HG03565 (cell line): ENCODE measurements around the gene SUMO2.

Source experiments
- ATAC-seq: cut with Tn5 transposase; IDR thresholded peaks from one replicate; pipeline ENCODE4 v1.9.1; 2021; ENCODE audit warnings: mild to moderate bottlenecking, moderate library complexity; ENCODE audit not compliant: unreplicated experiment

The SUMO2 gene

GRCh38 chr17:75124819-75125162, 58.0 kb downstream of the SUMO2 start:
- ATAC-seq = no peak

- no peak for ATAC-seq
Measured at GRCh38 chr17:75124041-75124818, 58.5 kb downstream of the SUMO2 start.

GRCh38 chr17:75118307-75118706, 64.5 kb downstream of the SUMO2 start:
- ATAC-seq = no peak

GRCh38 chr17:75116737-75117136, 66.0 kb downstream of the SUMO2 start:
- ATAC-seq = no peak
